ENCODE results near the gene PDE11A.

Gene PDE11A

DNA sequence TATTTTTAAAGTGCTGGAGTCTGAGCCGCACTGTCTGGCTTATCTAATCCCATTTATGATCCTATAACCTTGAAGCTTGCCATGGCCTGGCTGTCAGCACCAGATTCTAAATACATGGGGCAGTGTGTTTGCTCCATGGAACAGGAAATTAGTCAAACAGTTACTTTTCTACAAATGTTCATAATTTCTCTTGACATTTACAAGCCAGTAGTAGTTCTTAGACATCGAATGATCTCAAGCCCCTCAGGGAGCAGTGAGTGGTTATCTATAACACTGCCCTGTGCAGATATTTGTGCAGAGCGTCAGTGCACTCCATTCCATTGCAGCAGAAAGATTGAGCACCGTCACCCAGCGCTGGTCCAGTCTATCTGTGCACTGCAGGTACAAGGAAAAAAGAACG, 474.8 kb downstream of the PDE11A start:
- DNase-seq (ENCODE audit: low spot score) = no peak

DNA sequence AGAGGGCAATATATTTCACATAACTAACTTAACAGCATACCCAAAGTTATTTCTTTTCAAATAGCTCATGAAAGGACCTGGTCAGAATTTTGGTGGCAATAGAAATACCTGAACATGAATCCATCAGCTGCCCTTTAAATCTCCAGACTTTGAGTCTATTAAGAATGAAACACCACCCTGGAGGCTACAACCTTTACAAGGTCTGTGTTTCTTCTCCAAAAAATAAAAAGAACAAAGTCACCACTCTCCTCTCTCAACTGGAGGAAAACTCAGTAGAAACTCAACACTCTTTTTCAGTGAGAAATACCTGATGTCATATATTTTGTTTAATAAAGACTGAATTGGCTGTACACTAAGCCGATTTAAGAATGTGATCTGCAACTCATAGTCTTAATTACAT, 475.7 kb downstream of the PDE11A start:
- no peak for DNase-seq (ENCODE audit: low spot score)

GRCh38 chr2:177595126-177595845, 477.3 kb downstream of the PDE11A start:
- DNase-seq (ENCODE audit: low spot score) = no peak

- no peak for DNase-seq (ENCODE audit: low spot score)
Observed at GRCh38 chr2:177593402-177593801, 479.2 kb downstream of the PDE11A start.

DNA sequence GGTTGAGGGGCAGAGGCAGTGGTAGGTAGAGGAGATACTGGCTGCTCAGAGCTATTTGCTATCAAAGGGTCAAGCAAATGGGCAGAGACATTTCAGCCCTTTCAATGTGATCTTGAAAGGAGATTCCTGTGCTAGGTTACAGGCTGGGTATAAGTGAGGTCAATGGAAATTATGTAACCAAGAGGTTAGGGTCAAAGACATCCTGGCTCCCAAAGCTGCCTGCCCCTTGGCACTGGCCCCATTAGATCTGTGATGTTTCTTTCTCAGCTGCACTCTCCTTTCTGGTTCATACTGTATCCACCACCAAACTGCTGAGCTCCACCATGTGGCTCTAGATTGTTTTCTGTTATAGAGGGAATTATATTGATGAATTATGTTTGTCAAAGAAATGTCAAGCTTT, 479.6 kb downstream of the PDE11A start:
- DNase-seq (ENCODE audit: low spot score) = no peak

DNA sequence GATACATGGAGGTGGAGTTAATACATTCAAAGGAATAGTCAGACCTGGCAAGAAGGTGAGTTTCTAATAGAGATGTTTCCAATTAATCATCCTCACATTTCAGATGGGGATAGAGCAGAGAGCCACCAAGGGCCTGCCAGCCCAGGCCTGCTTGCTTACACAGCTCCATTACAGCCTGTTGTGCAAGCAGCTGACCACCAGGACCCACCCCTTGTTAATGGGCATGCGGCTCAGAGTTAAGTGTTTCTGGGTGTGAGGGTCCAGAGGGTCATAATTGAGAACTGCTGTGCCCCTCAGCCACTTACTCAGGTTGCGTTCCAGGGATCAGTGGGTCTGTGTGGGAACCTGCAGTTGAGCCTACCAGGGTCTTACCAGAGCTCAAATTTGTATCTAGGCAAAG, 480.2 kb downstream of the PDE11A start:
- no peak for DNase-seq (ENCODE audit: low spot score)

DNA sequence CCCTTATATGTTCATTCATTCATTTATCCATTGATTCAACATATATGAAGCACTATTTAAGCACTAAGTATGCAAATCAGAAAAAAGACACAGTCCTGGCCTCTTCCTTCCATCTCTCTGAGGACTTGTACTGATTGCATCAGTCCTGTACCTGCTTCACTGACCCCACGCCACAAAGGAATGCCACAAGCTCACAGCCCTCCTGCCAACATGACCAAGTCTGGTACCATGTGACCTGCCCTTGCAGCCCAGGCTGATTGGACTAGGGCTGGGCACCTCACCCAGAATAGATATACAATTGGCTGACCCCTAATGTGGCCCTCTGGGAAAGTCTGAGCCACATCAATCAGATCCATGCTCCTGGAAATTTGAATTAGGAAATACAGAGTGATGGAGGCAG, 483.4 kb downstream of the PDE11A start:
- DNase-seq (ENCODE audit: low spot score) = no peak

GRCh38 chr2:177588671-177589070, 483.9 kb downstream of the PDE11A start:
- no peak for DNase-seq (ENCODE audit: low spot score)

DNA sequence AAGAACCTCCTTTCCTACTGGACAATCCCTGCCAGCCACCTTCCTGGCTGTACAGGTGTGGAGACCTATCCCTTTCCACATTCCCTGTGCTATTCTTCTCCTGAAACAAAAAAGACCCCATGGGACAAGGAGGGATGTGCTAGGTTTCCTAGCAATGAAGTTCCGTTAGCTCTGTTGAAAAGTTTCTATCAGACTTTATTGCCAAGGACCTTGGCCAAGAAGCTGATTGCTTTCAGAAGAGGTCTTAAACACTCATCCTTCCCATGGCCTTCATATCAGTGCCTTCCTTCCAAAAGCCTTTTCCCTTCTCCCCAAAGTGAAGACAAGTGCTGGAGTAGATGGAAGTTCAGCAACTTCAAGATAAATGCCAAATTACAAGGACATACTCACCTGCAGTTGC, 485.2 kb downstream of the PDE11A start:
- DNase-seq (ENCODE audit: low spot score) = no peak

DNA sequence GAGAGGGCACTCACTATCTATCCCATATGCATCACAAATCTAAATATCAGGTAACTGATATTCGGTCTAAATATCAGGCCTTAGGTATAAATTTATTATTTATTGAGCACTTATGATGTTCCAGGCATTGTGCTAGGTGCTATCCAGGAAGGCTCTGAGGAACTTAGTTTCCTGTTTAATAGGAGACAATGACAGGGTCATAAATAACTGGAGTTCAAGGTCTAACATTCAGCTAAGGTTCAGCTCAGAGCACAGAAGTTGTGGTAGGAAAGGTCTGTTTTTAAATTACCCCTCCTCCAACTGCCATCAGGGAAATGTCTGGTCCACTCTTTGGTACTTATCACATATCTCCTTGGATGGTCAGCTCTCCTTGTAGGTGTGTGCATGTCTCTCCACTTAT, 486.4 kb downstream of the PDE11A start:
- no peak for DNase-seq (ENCODE audit: low spot score)

DNA sequence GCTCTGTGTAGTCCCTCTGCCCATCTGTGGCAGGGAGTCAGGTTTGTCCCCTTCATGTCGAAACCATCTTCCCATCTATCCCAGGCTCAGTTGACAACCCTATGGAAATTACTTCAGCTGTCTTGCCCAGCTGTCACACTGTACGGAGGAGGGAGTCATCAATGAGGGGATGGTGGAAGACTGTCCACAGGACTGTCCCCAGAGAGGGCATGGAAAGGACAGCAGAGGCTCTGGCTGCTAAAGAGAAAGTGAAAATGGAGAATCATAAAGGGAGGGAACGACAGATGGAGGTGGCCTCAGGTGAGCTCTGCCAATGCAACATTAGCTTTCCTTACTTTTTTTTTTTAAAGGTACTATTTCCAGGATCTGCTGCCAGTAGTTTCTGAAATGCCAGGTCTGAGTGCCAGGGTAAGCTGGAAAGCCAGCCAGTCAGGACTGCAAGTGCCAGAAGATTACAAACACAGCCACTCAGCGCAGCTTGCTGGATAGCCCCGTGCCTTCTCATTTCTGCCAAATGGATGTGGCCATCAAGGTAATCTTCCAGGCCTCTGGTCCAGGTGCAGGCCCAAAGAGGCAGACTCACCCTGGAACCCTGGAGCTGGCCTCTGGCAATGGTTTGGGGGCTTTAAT, 487.2 kb downstream of the PDE11A start:
- DNase-seq (ENCODE audit: low spot score) = no peak

GRCh38 chr2:177584030-177584692, 488.4 kb downstream of the PDE11A start:
- no peak for DNase-seq (ENCODE audit: low spot score)

- DNase-seq (ENCODE audit: low spot score) = no peak
Observed at GRCh38 chr2:177582000-177582399, 490.6 kb downstream of the PDE11A start.

GRCh38 chr2:177579486-177580036, 493.0 kb downstream of the PDE11A start:
- DNase-seq (ENCODE audit: low spot score) = no peak

DNA sequence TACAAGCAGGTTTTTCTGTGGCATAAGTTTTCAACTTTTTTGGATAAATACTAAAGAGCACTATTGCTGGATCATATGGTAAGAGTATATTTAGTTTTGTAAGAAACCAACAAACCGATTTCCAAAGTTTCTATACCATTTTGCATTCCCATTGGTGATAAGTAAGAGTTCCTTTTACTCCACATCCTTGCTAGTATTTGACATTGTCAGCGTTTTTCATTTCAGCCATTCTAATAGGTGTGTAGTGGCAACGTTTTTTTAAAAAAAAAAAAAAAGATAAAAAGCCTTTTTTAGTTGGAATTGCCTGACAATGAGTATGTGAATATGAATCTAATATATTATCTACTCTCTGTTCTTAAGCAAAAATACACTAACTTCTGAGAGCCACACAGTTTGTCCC, 494.1 kb downstream of the PDE11A start:
- no peak for DNase-seq (ENCODE audit: low spot score)

GRCh38 chr2:177577075-177577474, 495.5 kb downstream of the PDE11A start:
- DNase-seq (ENCODE audit: low spot score) = no peak

DNA sequence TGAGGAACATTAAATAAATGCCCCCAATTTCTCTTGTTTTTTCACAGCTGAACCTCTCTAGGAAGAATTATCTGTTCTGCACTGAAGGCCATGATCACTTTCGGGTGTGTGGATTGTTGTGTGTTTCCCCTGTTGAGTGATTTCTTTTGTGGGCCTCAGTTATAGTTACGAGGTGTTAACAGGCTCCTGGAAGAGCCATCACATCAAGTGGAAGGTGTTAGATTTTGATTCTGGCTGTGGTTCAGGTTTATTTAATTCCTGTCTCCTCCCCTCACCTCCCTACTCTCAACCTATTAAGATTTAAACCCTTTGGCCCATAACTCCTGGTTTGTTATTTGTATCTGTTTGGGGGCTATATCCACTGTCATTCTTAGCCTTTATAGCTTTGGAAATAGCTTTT, 497.2 kb downstream of the PDE11A start:
- DNase-seq (ENCODE audit: low spot score) = no peak

GRCh38 chr2:177574356-177574755, 498.2 kb downstream of the PDE11A start:
- no peak for DNase-seq (ENCODE audit: low spot score)

Measured in NAMALWA (cell line).